ENCODE data around the gene LEUTX.

LEUTX gene

DNA sequence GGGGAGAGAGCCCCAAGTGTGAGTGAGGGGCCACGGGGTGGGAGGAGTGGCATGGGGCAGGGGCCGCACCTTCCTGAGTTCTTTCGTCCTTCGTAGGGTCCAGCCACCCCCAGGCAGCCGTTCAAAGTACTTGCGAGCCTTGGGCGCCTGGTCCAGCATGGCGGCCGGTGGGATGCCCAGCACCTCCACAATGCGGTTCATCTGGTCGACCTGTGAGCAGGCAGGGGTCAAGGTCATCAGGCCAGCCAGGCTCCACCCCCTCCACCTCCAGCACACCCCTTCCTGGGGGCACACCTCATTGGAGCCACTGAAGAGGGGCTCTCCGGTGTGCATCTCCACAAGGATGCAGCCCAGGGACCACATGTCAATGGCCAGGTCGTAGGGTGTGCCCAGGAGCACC, 48.6 kb downstream of the LEUTX start:
- FAIRE-seq: no peak
- no peak for DNase-seq (ENCODE audit: insufficient read length, low spot score)
- TF ChIP-seq, protein P1, sequence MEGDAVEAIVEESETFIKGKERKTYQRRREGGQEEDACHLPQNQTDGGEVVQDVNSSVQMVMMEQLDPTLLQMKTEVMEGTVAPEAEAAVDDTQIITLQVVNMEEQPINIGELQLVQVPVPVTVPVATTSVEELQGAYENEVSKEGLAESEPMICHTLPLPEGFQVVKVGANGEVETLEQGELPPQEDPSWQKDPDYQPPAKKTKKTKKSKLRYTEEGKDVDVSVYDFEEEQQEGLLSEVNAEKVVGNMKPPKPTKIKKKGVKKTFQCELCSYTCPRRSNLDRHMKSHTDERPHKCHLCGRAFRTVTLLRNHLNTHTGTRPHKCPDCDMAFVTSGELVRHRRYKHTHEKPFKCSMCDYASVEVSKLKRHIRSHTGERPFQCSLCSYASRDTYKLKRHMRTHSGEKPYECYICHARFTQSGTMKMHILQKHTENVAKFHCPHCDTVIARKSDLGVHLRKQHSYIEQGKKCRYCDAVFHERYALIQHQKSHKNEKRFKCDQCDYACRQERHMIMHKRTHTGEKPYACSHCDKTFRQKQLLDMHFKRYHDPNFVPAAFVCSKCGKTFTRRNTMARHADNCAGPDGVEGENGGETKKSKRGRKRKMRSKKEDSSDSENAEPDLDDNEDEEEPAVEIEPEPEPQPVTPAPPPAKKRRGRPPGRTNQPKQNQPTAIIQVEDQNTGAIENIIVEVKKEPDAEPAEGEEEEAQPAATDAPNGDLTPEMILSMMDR (IDR thresholded peaks at IDR 0.05; ENCODE audit: insufficient read depth, missing control alignments): no peak

DNA sequence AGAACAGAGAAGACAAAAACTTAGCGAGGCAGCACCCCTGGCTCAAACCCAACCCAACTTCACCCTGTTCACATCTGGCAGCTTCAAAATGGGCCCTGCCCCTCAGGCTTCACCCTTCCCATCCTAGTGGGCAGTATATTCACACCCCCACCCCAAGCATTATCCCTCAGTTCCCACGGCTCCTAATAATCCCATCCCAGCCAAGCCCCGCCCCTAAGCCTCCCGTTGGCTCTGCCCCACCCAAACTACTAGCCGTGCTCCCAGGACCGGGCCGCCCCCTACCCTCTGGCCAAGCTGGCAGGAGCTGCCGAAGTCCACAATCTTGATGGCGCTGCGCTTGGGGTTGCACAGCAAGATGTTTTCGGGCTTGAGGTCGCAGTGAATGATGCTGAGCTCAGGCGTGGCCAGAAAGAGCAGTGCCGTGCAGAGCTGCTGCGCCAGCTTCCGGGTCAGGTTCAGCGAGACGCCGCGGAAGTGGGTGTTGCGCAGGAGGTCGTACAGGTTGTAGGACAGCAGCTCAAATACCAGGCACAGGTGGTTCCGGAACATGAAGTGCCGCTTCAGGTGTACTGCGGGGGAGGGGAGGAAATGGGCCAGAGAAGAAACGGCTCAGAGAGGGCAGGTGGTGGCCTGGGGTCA, 49.5 kb downstream of the LEUTX start:
- FAIRE-seq (no peak), DNase-seq (ENCODE audit: insufficient read length, low spot score) (no peak)
- TF ChIP-seq, protein P1 (IDR thresholded peaks at IDR 0.05; ENCODE audit: insufficient read depth, missing control alignments): no peak

- FAIRE-seq: no peak
- TF ChIP-seq, protein P1 (IDR thresholded peaks at IDR 0.05; ENCODE audit: insufficient read depth, missing control alignments): no peak
- no peak for DNase-seq (ENCODE audit: insufficient read length, low spot score)
Measured at GRCh38 chr19:39828654-39829032, 50.0 kb downstream of the LEUTX start.

GRCh38 chr19:39829702-39830275, 51.1 kb downstream of the LEUTX start:
- DNase-seq (ENCODE audit: insufficient read length, low spot score) (no peak), FAIRE-seq (no peak)
- TF ChIP-seq, protein P1 (IDR thresholded peaks at IDR 0.05; ENCODE audit: insufficient read depth, missing control alignments): no peak

DNA sequence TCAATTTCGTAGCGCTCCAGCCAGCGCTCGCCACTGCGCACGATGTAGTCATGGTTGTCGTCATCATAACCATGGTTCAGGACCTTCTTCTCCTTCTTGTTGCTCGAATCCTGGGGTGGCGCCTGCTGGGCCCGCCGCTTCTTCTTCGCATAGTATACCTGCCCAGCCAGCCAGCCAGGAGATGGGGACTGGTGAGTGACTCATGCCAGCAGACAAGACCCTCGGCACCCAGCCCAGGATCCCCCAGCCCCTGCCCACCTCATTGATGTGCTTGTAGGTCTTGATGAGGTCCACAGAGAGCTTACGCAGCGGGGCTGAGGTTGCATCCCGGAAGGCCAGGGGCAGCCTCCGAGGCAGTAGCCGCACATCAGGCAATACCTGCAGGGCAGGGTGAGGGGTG, 51.8 kb downstream of the LEUTX start:
- FAIRE-seq: no peak

DNA sequence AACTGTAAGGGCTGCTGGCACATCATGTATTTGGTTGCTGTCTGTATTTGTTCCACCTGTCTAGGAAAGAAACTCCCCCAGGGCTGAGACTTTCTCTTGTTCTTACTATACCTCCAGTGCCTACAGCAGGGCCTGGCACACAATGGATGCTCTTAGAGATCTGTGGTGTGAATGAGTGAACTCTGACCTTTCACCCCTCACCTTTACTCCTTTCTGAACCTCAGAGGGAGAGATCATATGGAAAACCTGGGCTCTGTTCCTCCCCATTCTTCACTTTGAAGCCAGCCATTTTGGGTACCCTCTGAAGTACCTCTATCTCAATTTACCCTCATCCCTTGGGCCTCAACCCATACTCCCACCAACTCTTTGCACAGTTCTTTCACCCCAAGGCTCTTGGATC, 52.2 kb downstream of the LEUTX start:
- TF ChIP-seq, protein P1 (IDR thresholded peaks at IDR 0.05; ENCODE audit: insufficient read depth, missing control alignments): no peak
- no peak for FAIRE-seq
- DNase-seq (ENCODE audit: insufficient read length, low spot score): no peak

More for the DNA sequence above, 51.8 kb downstream of the LEUTX start:
- no peak for DNase-seq (ENCODE audit: insufficient read length, low spot score)
- TF ChIP-seq, protein P1 (IDR thresholded peaks at IDR 0.05; ENCODE audit: insufficient read depth, missing control alignments): no peak

DNA sequence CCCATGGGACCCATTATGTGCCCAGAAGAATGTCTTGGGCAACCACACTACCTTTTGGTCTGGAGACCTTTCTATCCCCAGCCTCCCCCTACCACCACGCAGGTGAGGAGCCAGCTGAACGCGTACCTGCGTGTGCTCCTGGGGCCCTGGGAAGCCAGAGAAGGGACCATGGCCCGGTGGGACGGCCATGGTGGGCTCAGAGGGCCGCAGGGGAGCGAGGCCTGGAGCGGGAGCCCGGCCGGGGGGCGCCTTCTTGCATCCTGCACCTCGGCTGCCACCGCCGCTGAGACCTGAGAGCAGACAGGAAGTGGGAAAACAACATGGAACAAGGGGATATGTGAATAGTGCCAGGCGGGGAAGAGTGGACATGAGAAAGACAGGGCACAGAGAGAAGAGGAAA, 53.0 kb downstream of the LEUTX start:
- FAIRE-seq (no peak), DNase-seq (ENCODE audit: insufficient read length, low spot score) (no peak)
- TF ChIP-seq, protein P1 (IDR thresholded peaks at IDR 0.05; ENCODE audit: insufficient read depth, missing control alignments): no peak
